Endodermal cell (in vitro differentiated cells): ENCODE results near the gene AXIN2. TPM values are rescaled to one million over a fixed set of nuclear protein-coding genes. Genes with fewer than 3 reads are reported as not detected.

Experiments used
- DNase-seq: peaks from one replicate; pipeline ENCODE4 v3.0.0-alpha.2; 2017
- H3K27ac ChIP-seq: 2 replicates; pipeline ENCODE4 v1.5.1; 2013; ENCODE audit warnings: mild to moderate bottlenecking, low read depth, low read length, moderate library complexity
- H3K27me3 ChIP-seq: 2 replicates; pipeline ENCODE4 v1.6.1; 2013; ENCODE audit warnings: mild to moderate bottlenecking, low read length, moderate library complexity; ENCODE audit not compliant: insufficient read depth, control insufficient read depth, poor library complexity, severe bottlenecking
- H3K36me3 ChIP-seq: 2 replicates; pipeline ENCODE4 v1.7.0; 2013; ENCODE audit warnings: mild to moderate bottlenecking, low read length, moderate library complexity; ENCODE audit not compliant: control insufficient read depth, insufficient read depth
- H3K4me1 ChIP-seq: one replicate; pipeline ENCODE4 v1.7.0; 2013; ENCODE audit warnings: low read length; ENCODE audit not compliant: control insufficient read depth, insufficient read depth
- H3K4me3 ChIP-seq: 2 replicates; pipeline ENCODE4 v1.5.1; 2013; ENCODE audit warnings: mild to moderate bottlenecking, low read length, moderate library complexity
- H3K9ac ChIP-seq: 2 replicates; pipeline ENCODE4 v1.6.1; 2013; ENCODE audit warnings: mild to moderate bottlenecking, low read length, moderate library complexity; ENCODE audit not compliant: poor library complexity, severe bottlenecking; ENCODE audit errors: extremely low read depth
- H3K9me3 ChIP-seq: 2 replicates; pipeline ENCODE4 v1.6.1; 2013; ENCODE audit warnings: mild to moderate bottlenecking, low read length, moderate library complexity; ENCODE audit not compliant: control insufficient read depth
- H3K27ac Mint-ChIP-seq: 2 replicates; pipeline ENCODE4 v1.8.0; 2020; ENCODE audit warnings: mixed read lengths
- H3K27me3 Mint-ChIP-seq: 2 replicates; pipeline ENCODE4 v1.8.0; 2021; ENCODE audit warnings: mild to moderate bottlenecking, mixed read lengths; ENCODE audit not compliant: insufficient read depth
- H3K36me3 Mint-ChIP-seq: 2 replicates; pipeline ENCODE4 v1.8.0; 2020; ENCODE audit warnings: low read depth, mixed read lengths
- H3K4me1 Mint-ChIP-seq: 2 replicates; pipeline ENCODE4 v1.8.0; 2020; ENCODE audit warnings: mixed read lengths
- H3K4me3 Mint-ChIP-seq: 2 replicates; pipeline ENCODE4 v1.8.0; 2020; ENCODE audit warnings: mild to moderate bottlenecking, moderate library complexity, mixed read lengths
- H3K9me3 Mint-ChIP-seq: 2 replicates; pipeline ENCODE4 v1.8.0; 2020; ENCODE audit warnings: mild to moderate bottlenecking, mixed read lengths
- WGBS, 2 experiments: methylation state at CpG; one replicate each; pipeline versions ENCODE4 v1.1.5 to v1.1.7; 2013; ENCODE audit warnings: missing lambda C conversion rate in 2 of 2, mixed read lengths in 1 of 2; ENCODE audit not compliant: insufficient coverage in 1 of 2, insufficient read length in 1 of 2; 5-methylcytosine and 5-hydroxymethylcytosine counted together
- total RNA-seq, 2 donors: library from RNA; stranded (reverse); fragmentation: NEBNext Ultra II Directional in 1 of 2; extraction: Animal tissue kit (Norgen Biotek cat#: 25700) in 1 of 2; gene quantifications; 2 replicates in 1 of 2; 3 replicates in 1 of 2; pipeline ENCODE4 v1.2.1, GENCODE V29; 2021
- TF ChIP-seq, protein P1 (sequence below): fragments of 200-600 bp; sonication (generic); conservative IDR thresholded peaks from 2 replicates; pipeline ENCODE4 v1.5.0; 2021; ENCODE audit warnings: antibody characterized with exemption, mild to moderate bottlenecking

Gene AXIN2
- total RNA-seq, 2 donors from 2014 or later = 40.1 to 53.2 TPM

- Histone ChIP-seq H3K36me3 (no peaks in the 10 kb centered on the region), H3K4me3 (no peak overlapping the region), H3K4me1 (peaks cover 11% of the 10 kb centered on the region), H3K9ac (no peak overlapping the region), H3K9me3 (no peaks in the 10 kb centered on the region), H3K27me3 (no peaks in the 10 kb centered on the region), H3K27ac (no peak overlapping the region)
- 72 to 96% methylated on average over 4 to 9 of the region's 9 CpGs for WGBS, 2 experiments
- Mint-ChIP-seq H3K4me1 (peaks cover 28% of the 10 kb centered on the region), H3K27ac (no peak overlapping the region), H3K27me3 (peaks cover 3% of the 10 kb centered on the region), H3K4me3 (no peak overlapping the region), H3K9me3 (no peaks in the 10 kb centered on the region), H3K36me3 (no peaks in the 10 kb centered on the region)
- TF ChIP-seq, protein P1, sequence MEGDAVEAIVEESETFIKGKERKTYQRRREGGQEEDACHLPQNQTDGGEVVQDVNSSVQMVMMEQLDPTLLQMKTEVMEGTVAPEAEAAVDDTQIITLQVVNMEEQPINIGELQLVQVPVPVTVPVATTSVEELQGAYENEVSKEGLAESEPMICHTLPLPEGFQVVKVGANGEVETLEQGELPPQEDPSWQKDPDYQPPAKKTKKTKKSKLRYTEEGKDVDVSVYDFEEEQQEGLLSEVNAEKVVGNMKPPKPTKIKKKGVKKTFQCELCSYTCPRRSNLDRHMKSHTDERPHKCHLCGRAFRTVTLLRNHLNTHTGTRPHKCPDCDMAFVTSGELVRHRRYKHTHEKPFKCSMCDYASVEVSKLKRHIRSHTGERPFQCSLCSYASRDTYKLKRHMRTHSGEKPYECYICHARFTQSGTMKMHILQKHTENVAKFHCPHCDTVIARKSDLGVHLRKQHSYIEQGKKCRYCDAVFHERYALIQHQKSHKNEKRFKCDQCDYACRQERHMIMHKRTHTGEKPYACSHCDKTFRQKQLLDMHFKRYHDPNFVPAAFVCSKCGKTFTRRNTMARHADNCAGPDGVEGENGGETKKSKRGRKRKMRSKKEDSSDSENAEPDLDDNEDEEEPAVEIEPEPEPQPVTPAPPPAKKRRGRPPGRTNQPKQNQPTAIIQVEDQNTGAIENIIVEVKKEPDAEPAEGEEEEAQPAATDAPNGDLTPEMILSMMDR = no peak
- DNase-seq = no peak
Measured at GRCh38 chr17:65586899-65587298, 25.5 kb upstream of the AXIN2 start.

DNA sequence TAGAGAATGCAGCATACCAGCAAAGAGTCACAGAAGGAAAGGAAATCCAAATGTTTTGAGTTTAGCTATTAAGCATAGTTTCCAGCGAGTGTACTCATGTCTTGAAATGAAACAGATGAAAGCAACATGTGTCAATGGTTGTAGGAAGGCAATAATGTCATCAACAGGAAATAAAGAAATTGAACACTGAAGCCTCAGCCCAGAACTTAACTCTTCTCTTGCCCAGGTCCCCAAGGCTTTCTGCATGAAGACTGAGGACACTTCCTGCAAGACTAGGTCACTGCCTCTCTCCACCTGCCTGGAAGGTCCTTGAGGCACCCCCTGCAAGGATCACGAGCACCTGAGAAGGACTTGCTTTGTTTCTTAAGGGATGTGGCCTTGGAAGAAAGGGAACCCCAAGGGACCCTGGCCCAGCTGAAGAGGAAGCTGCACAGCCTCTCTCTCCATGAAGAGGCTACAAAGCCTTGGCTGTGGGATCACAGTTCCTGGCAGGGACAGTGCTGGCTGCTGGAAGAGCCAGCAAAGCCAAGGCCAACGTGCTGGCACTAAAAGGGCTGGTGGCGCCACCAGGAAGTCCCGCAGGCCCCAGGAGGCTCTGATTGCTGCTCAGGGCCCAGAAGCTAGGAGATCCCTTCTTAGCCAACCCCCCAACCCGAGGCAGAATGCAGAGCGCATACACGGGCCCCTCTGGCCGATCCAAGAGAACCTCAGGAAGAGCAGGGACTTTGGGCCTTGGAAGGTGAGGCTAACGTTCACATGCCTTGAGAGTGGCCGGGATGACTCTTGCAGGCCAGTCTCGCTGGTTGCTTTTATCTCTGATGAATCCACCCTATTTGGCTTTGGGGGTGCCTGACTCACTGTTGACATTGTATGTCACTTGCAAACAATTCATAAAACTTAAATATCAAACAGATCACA, 23.4 kb upstream of the AXIN2 start:
- Histone ChIP-seq H3K27ac (no peak overlapping the region), H3K27me3 (no peaks in the 10 kb centered on the region), H3K4me1 (peaks cover 11% of the 10 kb centered on the region), H3K4me3 (no peak overlapping the region), H3K36me3 (no peaks in the 10 kb centered on the region), H3K9ac (no peak overlapping the region), H3K9me3 (no peaks in the 10 kb centered on the region)
- Mint-ChIP-seq H3K4me3 (no peak overlapping the region), H3K27me3 (peaks cover 3% of the 10 kb centered on the region), H3K4me1 (peaks cover 25% of the 10 kb centered on the region), H3K27ac (peak overlapping the region; percentile 26), H3K36me3 (no peaks in the 10 kb centered on the region), H3K9me3 (no peaks in the 10 kb centered on the region)
- 92 to 95% methylated on average over 8 to 12 of the region's 12 CpGs for WGBS, 2 experiments
- TF ChIP-seq, protein P1 = no peak
- DNase-seq = no peak

DNA sequence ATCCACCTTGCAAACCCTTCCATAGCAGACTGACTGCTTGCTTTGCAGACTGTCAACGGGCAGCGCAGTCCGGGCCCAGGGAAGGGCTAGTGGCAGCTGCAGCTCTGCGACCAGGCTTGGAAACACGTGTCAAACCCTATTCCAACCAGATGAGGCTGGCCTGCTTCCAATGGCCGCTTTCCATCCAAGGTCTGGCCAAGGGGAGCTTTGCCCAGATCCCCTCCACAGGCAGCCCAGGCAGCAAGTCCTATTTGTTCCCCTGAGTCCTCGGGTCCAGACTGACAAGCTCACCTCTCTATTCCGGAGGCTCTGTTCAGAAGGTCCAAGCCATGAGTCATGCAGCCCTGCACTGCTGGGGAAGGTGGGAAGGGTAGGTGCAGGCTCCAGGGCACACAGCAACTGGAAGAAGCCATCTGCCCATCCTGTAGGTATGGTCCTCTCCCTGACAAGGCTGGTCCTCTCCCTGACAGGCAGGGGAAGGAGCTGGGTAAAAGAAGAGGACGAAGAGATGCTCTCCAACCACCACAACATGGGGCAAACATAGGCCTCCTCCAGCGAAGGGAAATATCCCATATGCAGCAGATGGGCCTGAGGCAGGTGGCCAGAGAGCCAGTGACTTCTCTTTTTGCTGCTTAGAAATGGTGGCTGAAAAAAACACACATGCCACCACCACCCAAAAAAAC, 22.6 kb upstream of the AXIN2 start:
- no peak for DNase-seq
- Mint-ChIP-seq H3K27ac (no peak overlapping the region), H3K4me1 (peaks cover 25% of the 10 kb centered on the region), H3K9me3 (no peaks in the 10 kb centered on the region), H3K36me3 (no peaks in the 10 kb centered on the region), H3K4me3 (no peak overlapping the region), H3K27me3 (peaks cover 3% of the 10 kb centered on the region)
- Histone ChIP-seq H3K27me3 (no peaks in the 10 kb centered on the region), H3K36me3 (no peaks in the 10 kb centered on the region), H3K4me1 (peaks cover 11% of the 10 kb centered on the region), H3K27ac (no peak overlapping the region), H3K9ac (no peak overlapping the region), H3K9me3 (no peaks in the 10 kb centered on the region), H3K4me3 (no peak overlapping the region)
- WGBS, 2 experiments = 83 to 96% methylated on average over 7 to 10 of the region's 10 CpGs
- TF ChIP-seq, protein P1 = no peak
